ENCODE measurements around the gene EPHX1. TPM values are rescaled to one million over a fixed set of nuclear protein-coding genes. Genes with fewer than 3 reads are reported as not detected.

The EPHX1 gene
- total and polyA plus RNA-seq, 10 of the 15 experiments (the other 5 are each of a cell fraction or from before 2014, with no cell fraction given), result 0.33 to 2.9 (median 0.78) TPM; not detected in 2

DNA sequence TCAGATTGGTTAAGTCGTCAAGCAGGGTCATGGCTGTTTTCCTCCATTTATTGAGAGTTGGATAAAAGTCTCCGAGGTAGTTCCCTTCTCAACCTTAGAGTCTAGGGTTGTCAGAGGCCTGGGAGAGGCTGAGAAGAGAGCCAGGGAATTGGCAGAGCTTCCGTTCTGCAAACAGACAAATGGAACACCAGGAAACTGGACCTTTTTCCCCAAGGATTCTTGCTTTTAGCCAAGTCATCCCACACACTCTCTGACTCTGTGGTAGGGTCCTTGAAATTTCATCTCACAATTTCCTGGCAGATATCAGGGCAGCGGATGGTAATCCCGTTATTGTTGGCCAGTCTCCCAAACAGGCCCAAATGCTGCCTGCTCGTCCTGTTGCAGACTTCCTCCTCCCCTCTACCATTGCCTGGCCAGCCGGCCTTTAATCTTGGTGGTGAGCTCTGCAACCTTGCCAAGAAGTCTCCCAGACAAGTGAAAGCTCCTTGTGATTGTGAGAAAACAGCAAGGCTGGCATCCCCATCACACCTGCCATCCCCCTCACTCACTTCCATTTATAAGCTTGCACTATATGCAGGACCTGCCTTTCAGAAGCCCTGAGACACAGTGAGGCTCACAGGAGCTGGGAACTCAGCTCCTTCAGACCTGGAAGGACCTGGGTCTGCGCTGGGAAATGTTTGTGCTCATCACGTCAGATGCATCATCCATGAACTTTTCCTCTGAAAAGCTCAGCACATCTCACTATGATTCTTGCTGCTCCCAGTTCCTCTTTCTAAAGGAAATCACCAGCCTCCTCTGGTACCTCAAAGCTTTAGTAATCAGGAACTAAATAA, 46.0 kb upstream of the EPHX1 start (continued):
- TF ChIP-seq NR2F1 (conservative IDR thresholded peaks at IDR 0.05) (no peak), SUZ12 (IDR thresholded peaks at IDR 0.05; ENCODE audit: unreplicated experiment) (no peak), ZNF622 (IDR thresholded peaks at IDR 0.05) (no peak), EED (IDR thresholded peaks at IDR 0.05; ENCODE audit: low read depth) (peak; percentile 59)

DNA sequence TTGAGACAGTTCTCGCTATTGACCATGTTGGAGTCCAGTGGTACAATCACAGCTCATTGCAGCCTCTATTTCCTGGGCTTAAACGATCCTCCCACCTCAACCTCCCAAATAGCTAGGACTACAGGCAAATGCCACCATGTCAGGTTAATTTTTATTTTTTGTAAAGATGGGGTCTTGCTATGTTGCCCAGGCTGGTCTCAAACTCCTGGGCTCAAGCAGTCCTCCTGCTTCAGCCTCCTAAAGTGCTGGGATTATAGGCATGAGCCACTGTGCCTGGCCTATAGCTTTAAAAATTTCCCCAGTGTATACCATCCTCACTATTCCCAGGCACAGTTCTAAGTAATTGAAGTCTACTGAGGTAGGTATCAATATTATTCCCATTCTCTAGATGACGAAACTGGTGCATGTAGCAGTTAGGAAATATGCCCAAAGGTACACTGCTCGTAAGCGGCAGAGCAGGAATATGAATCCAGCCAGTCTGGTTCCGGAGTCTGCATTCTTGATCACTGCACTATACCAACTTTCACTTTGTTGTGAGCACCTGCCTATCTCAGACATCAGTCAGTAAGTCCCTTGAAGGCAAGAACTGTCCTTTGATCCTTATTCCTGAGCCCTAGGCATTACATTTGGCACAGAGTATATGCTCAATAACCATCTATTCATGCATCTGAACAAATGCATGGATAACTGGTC, 43.8 kb upstream of the EPHX1 start:
- no peak overlapping the region for H3K27ac ChIP-seq (ENCODE audit: control insufficient read depth, insufficient read depth)
- H3K79me2 ChIP-seq (ENCODE audit: control insufficient read depth, insufficient read depth, low read length), result no peaks in the 10 kb centered on the region
- H3K4me2 ChIP-seq (ENCODE audit: control insufficient read depth, insufficient read depth), result no peak overlapping the region
- WGBS (ENCODE audit: insufficient coverage, insufficient replicate concordance, low lambda C conversion rate, missing lambda C conversion rate), result 77% methylated on average over 6 of the region's 6 CpGs
- no peak for DNase-seq (ENCODE audit: low read depth, low spot score)
- no peak overlapping the region for H3K4me3 ChIP-seq
- FAIRE-seq, result no peak
- no peak for ATAC-seq
- H3K4me1 ChIP-seq (ENCODE audit: control insufficient read depth, insufficient read depth, low read length), result peaks cover 9% of the 10 kb centered on the region
- H3K9ac ChIP-seq (ENCODE audit: control insufficient read depth, insufficient read depth, low read length), result no peak overlapping the region
- no peak overlapping the region for H2AFZ ChIP-seq (ENCODE audit: control insufficient read depth, low read depth, low read length)
- ChIA-PET RAD21 (ENCODE audit: unreplicated experiment) (no interaction called here), POLR2A (no interaction called here), CTCF (interaction anchor here (0.7 to 8.4 kb wide), 2 partner anchors 11 to 145 kb away, joined by 3 to 57 read pairs; partner anchors contain the start of gene SRP9), SMC1A (ENCODE audit: uncharacterized antibody, unreplicated experiment) (no interaction called here)
- no peaks in the 10 kb centered on the region for H3K9me3 ChIP-seq (replicated peaks; ENCODE audit: control insufficient read depth, insufficient read depth, low read length)
- TF ChIP-seq NRF1 (conservative IDR thresholded peaks at IDR 0.05; ENCODE audit: low read depth, low read length), result no peak
- TF ChIP-seq, protein P1, sequence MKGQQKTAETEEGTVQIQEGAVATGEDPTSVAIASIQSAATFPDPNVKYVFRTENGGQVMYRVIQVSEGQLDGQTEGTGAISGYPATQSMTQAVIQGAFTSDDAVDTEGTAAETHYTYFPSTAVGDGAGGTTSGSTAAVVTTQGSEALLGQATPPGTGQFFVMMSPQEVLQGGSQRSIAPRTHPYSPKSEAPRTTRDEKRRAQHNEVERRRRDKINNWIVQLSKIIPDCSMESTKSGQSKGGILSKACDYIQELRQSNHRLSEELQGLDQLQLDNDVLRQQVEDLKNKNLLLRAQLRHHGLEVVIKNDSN (IDR thresholded peaks at IDR 0.05; ENCODE audit: borderline replicate concordance, extremely low read length, insufficient read depth, low read depth, low read length), result no peak
- no peak for TF ChIP-seq ZNF217 (IDR thresholded peaks at IDR 0.05)
- no peak for TF ChIP-seq CHD4 (IDR thresholded peaks at IDR 0.05)
- no peak for TF ChIP-seq SRF (IDR thresholded peaks at IDR 0.05; ENCODE audit: low read depth in 2 of 2, low read length in 2 of 2)
- TF ChIP-seq MYB (IDR thresholded peaks at IDR 0.05; ENCODE audit: borderline replicate concordance, low read depth, low read length), result no peak
- TF ChIP-seq, protein P2, sequence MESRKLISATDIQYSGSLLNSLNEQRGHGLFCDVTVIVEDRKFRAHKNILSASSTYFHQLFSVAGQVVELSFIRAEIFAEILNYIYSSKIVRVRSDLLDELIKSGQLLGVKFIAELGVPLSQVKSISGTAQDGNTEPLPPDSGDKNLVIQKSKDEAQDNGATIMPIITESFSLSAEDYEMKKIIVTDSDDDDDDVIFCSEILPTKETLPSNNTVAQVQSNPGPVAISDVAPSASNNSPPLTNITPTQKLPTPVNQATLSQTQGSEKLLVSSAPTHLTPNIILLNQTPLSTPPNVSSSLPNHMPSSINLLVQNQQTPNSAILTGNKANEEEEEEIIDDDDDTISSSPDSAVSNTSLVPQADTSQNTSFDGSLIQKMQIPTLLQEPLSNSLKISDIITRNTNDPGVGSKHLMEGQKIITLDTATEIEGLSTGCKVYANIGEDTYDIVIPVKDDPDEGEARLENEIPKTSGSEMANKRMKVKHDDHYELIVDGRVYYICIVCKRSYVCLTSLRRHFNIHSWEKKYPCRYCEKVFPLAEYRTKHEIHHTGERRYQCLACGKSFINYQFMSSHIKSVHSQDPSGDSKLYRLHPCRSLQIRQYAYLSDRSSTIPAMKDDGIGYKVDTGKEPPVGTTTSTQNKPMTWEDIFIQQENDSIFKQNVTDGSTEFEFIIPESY (IDR thresholded peaks at IDR 0.05), result no peak
- no peak for TF ChIP-seq SPI1 (IDR thresholded peaks at IDR 0.05; ENCODE audit: borderline replicate concordance, insufficient read depth, low read depth, low read length)
- TF ChIP-seq, protein P3, sequence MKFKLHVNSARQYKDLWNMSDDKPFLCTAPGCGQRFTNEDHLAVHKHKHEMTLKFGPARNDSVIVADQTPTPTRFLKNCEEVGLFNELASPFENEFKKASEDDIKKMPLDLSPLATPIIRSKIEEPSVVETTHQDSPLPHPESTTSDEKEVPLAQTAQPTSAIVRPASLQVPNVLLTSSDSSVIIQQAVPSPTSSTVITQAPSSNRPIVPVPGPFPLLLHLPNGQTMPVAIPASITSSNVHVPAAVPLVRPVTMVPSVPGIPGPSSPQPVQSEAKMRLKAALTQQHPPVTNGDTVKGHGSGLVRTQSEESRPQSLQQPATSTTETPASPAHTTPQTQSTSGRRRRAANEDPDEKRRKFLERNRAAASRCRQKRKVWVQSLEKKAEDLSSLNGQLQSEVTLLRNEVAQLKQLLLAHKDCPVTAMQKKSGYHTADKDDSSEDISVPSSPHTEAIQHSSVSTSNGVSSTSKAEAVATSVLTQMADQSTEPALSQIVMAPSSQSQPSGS (IDR thresholded peaks at IDR 0.05; ENCODE audit: low read length), result no peak
- TF ChIP-seq, protein P4, sequence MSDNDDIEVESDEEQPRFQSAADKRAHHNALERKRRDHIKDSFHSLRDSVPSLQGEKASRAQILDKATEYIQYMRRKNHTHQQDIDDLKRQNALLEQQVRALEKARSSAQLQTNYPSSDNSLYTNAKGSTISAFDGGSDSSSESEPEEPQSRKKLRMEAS (IDR thresholded peaks at IDR 0.05; ENCODE audit: low read depth, low read length), result no peak
- H4K20me1 ChIP-seq (ENCODE audit: control insufficient read depth, insufficient read depth), result no peaks in the 10 kb centered on the region
- in situ Hi-C loops (cut with MboI) (no loop called here), intact Hi-C loops (cut with micrococcal nuclease; ENCODE audit: unreplicated experiment) (no loop called here)
- H3K27me3 ChIP-seq (replicated peaks in 1 of 2; ENCODE audit: control insufficient read depth in 2 of 2, insufficient read depth in 2 of 2, low read length in 1 of 2), result no peaks in the 10 kb centered on the region
- no peaks in the 10 kb centered on the region for H3K36me3 ChIP-seq (ENCODE audit: control insufficient read depth in 2 of 2, insufficient read depth in 2 of 2, low read length in 1 of 2)
- no TSS peak for BruUV-seq (replicated peaks)
